BJ (cell line): ENCODE measurements around the gene ADAMTS18. TPM values are rescaled to one million over a fixed set of nuclear protein-coding genes. Genes with fewer than 3 reads are reported as not detected.

Experiments
- CTCF ChIA-PET: fragments of 350-600 bp; formaldehyde crosslinking; extraction: SDS; loops from one replicate; lab custom pipeline; 2021; ENCODE audit warnings: antibody characterized with exemption, inconsistent platforms; lab: Yijun Ruan, JAX
- POLR2A ChIA-PET: fragments of 300-600 bp; sonication (Branson Sonifier 250); formaldehyde crosslinking; extraction: SDS; loops from one replicate; lab custom pipeline; 2021; ENCODE audit warnings: antibody characterized with exemption; lab: Charles Lee
- DNase-seq: peaks from one replicate; pipeline ENCODE4 v3.0.0-alpha.2; 2011; ENCODE audit warnings: low read depth
- H3K27me3 ChIP-seq: 2 replicates; pipeline ENCODE4 v1.6.0; 2011; ENCODE audit warnings: low read length; ENCODE audit not compliant: control insufficient read depth, insufficient read depth
- H3K36me3 ChIP-seq: 2 replicates; pipeline ENCODE4 v1.5.1; 2011; ENCODE audit warnings: low read length; ENCODE audit not compliant: control insufficient read depth, insufficient read depth
- H3K4me3 ChIP-seq: 2 replicates; pipeline ENCODE4 v1.5.1; 2011; ENCODE audit warnings: low read depth, mild to moderate bottlenecking, control low read depth, low read length
- polyA plus RNA-seq: library from polyadenylated mRNA; depleted of rRNA; stranded (reverse); fragments of >200 nt; gene quantifications from 2 replicates; pipeline ENCODE4 v1.2.3, GENCODE V29; 2011
- TF ChIP-seq, protein P1 (sequence below): IDR thresholded peaks from 2 replicates; pipeline ENCODE4 v1.5.1; 2011; ENCODE audit warnings: low read depth, mild to moderate bottlenecking, control low read depth, inconsistent platforms, low read length, moderate library complexity; ENCODE audit not compliant: insufficient read depth

ADAMTS18 gene
- polyA plus RNA-seq, 1 experiment, result not detected

GRCh38 chr16:77323695-77324094 is 111.1 kb downstream of the ADAMTS18 start:
- TF ChIP-seq, protein P1, sequence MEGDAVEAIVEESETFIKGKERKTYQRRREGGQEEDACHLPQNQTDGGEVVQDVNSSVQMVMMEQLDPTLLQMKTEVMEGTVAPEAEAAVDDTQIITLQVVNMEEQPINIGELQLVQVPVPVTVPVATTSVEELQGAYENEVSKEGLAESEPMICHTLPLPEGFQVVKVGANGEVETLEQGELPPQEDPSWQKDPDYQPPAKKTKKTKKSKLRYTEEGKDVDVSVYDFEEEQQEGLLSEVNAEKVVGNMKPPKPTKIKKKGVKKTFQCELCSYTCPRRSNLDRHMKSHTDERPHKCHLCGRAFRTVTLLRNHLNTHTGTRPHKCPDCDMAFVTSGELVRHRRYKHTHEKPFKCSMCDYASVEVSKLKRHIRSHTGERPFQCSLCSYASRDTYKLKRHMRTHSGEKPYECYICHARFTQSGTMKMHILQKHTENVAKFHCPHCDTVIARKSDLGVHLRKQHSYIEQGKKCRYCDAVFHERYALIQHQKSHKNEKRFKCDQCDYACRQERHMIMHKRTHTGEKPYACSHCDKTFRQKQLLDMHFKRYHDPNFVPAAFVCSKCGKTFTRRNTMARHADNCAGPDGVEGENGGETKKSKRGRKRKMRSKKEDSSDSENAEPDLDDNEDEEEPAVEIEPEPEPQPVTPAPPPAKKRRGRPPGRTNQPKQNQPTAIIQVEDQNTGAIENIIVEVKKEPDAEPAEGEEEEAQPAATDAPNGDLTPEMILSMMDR, result no peak
- ChIA-PET POLR2A (no interaction called here), CTCF (no interaction called here)
- no peaks in the 10 kb centered on the region for H3K36me3 ChIP-seq
- no peak overlapping the region for H3K4me3 ChIP-seq
- H3K27me3 ChIP-seq, result peaks cover 1% of the 10 kb centered on the region; the same call in 1 of the 2 replicates
- DNase-seq, result no peak

GRCh38 chr16:77322757-77323156 is 112.1 kb downstream of the ADAMTS18 start:
- Histone ChIP-seq H3K36me3 (no peaks in the 10 kb centered on the region), H3K4me3 (no peak overlapping the region), H3K27me3 (peaks cover 1% of the 10 kb centered on the region; the same call in 1 of the 2 replicates)
- ChIA-PET POLR2A (no interaction called here), CTCF (no interaction called here)
- no peak for DNase-seq
- TF ChIP-seq, protein P1, result no peak

- ChIA-PET CTCF (no interaction called here), POLR2A (no interaction called here)
- TF ChIP-seq, protein P1, result no peak
- Histone ChIP-seq H3K4me3 (no peak overlapping the region), H3K36me3 (no peaks in the 10 kb centered on the region), H3K27me3 (no peaks in the 10 kb centered on the region; the same call in 1 of the 2 replicates)
- DNase-seq, result no peak
Observed at GRCh38 chr16:77317059-77317458, 117.8 kb downstream of the ADAMTS18 start.

DNA sequence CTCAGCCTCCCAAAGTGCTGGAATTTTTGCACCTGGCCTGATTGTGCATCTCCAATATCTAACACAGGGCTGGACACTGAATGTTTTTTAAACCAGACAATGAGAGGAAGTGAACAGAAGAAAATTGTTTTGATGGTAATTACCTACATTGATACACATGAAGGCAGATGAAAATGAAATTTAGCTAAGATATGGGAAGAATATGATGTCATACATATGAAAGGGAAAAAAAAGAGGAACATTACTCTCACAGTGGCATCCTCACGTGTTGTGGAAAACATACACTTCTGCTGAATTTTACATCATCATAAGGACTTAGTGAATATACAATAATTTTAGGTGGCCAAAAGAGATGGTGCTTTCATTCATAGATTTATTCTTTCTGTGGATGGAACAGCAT is 124.0 kb downstream of the ADAMTS18 start:
- DNase-seq, result no peak
- Histone ChIP-seq H3K27me3 (no peaks in the 10 kb centered on the region), H3K4me3 (no peak overlapping the region), H3K36me3 (no peaks in the 10 kb centered on the region)
- TF ChIP-seq, protein P1, result no peak
- ChIA-PET POLR2A (no interaction called here), CTCF (no interaction called here)

GRCh38 chr16:77308163-77308561 is 126.7 kb downstream of the ADAMTS18 start:
- H3K36me3 ChIP-seq, result no peaks in the 10 kb centered on the region
- ChIA-PET CTCF (interaction anchor here (1.0 kb wide), 1 partner anchor 72 kb away, joined by 3 read pairs; no protein-coding TSS in a partner anchor), POLR2A (no interaction called here)
- TF ChIP-seq, protein P1, result no peak
- H3K4me3 ChIP-seq, result no peak overlapping the region
- H3K27me3 ChIP-seq, result no peaks in the 10 kb centered on the region
- no peak for DNase-seq
